CD4-positive, alpha-beta T cell treated with Interleukin-15 for 4 hours (primary cell): ENCODE data around the gene CACNA1D.

Experiments used
- DNase-seq: peaks from one replicate; pipeline ENCODE4 v3.0.0-alpha.2; 2020; ENCODE audit warnings: low spot score

The CACNA1D gene

GRCh38 chr3:53787016-53787415 is 292.6 kb downstream of the CACNA1D start:
- no peak for DNase-seq

GRCh38 chr3:53788038-53788437 is 293.6 kb downstream of the CACNA1D start:
- no peak for DNase-seq

GRCh38 chr3:53789459-53789858 is 295.0 kb downstream of the CACNA1D start:
- no peak for DNase-seq

DNA sequence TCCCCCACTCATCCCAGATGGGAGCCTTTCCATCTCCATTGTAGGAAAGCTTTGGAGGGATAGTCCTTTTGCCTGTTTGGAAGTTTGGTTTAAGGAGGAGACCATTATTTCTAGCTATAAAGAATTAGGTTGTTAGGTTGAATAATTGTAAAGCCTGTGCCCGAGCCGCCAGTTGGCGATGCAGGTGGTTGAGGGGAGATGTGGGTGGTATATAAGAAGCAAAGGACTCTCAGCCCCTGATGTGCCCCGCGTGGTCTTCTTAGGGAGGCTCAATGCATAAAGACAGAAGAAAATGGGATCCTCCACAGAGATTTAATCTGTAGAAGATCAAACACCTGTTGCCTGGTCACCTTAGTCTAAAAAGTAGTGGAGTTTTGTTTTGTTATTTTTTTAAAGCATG is 296.1 kb downstream of the CACNA1D start:
- no peak for DNase-seq

DNA sequence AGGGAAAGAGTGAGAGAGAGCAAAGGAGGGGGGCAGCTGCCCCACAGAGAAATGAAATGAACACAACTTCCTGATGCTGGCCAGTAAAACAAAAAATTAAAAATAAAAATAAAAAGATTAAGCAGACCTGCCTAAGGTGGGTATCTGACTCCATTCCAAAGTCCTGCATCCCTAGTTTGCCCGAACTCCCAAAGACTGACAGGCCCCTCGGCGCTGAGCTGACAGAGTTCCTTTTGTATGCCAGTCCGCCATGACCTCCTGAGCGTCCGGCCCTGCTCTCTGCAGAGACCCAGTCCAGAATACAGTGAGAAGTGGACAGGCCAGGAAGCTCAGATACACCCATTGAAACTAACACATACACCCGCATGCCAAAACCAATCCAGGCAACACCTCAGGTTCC is 296.9 kb downstream of the CACNA1D start:
- no peak for DNase-seq

DNA sequence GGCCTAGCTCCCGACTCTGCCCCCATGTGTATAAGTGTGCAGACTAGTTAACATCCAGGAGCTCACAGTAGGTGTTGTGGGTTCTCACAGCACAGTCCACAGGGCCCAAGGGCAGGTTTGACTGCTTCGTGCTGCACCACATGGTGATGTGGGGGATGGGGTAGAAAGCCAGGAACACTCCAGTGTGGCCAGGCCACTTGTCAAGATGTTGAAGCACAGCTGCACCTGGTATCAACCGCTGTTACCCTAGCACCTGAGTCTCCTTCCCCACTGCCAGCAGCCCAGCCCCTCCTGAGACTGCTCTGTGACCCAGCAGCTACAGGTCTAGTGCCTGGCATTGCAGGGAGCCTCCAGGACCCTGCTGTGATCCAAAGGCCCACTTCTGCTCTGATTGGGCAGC is 298.5 kb downstream of the CACNA1D start:
- DNase-seq = no peak

- DNase-seq = no peak
Observed at GRCh38 chr3:53794597-53794996, 300.2 kb downstream of the CACNA1D start.

- DNase-seq = no peak
Observed at GRCh38 chr3:53795176-53795575, 300.8 kb downstream of the CACNA1D start.

DNA sequence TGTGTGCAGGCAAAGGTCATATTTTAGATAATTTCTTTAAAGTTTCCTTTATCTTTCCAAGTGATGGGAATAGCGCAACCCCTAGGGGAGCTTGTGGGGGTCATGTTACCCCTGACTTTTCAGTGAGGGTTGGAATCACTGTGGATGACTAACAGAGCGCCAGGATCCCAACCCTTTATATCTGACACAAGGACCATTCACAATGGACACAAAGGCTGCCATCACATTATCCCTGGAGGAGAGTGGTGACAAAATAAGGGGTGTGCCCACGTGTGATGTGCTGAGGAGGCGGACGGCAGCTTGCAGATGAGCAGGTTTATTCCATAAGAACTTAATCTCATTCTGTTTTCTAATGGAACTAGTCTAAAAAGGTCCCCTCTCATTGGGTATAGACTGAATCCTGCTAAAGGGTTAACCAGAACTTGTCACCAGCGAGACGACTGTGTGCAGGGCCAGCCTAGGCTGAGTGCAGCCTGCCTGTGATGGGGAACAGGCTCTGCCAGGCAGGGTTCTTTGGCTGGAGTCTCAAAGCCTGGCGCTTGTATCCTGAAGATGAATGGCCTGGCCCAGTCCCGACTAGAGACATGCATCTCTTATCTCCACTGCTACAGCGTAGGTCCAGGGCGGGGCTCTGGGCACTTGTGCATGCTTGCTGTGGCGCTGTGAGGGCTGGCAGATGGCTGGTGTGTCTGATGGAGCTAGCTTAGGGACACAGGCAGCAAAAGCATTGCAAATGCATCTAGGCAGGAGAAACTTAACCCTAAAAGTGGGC is 301.6 kb downstream of the CACNA1D start:
- no peak for DNase-seq

DNA sequence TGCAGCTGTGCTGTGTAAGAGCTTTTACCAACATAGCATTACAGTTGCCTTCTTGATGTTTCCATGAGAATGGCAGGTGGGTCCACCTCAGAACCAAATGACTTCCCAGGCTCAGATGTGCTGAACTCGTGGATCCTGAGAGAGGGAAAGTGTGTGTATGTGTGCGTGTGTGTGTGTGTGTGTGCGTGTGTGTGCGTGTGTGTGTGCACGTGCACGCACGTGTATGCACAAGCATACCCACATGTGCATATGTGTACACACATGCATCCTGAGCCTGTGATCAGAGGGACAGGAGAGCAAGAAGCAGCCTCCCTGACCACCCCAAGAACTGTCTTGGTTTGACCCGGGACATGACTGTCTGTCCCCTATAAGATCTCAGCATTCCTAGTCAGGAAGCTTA is 303.7 kb downstream of the CACNA1D start:
- no peak for DNase-seq

GRCh38 chr3:53799338-53799865 is 305.0 kb downstream of the CACNA1D start:
- DNase-seq = no peak

GRCh38 chr3:53800041-53800906 is 305.9 kb downstream of the CACNA1D start:
- DNase-seq = no peak

DNA sequence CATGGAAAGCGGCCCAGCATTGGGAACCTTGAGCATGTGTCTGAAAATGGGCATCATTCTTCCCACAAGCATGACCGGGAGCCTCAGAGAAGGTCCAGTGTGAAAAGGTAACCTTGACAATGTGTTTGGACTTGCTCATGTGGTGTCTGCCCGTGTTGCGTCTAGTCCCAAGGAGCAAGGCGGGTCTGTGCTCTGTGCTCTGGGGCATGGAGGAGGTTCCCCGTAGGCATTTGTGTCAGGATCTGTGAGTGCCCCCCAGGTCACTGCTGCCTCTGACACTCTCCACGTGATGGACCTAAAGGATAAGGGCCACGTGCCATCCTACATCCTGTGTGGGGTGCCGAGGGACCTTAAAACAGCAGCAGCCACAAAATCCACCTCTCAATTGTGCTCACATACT is 306.9 kb downstream of the CACNA1D start:
- no peak for DNase-seq

DNA sequence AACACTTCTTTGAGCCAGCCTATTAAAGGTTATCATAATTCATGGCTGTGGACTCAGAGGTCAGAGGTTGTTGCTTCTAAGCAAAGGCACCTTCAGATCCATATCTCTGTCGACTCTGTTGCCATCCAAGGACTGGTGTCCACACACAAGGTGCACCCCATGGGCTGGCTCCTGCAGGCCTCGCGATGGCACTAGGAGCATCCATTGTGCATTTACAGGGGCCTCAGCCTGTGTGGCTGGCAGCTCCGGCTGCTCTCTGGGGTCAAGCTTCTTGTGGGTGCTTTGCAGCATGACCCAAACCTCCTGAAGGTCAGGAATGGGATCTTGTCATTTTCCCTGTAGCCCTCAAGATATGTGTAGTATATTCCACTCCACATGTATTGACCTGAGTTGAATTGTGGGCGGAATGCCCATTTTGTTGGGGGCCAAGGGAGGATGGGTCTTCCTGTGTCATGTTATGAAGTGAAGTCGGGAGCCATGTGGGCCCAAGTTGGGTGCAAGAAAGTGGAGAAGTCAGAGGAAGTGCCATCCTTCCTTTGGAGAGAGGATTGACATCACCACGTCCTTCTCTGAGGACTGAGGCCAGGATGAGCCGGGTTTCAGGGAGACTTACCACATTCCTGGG is 308.0 kb downstream of the CACNA1D start:
- no peak for DNase-seq

DNA sequence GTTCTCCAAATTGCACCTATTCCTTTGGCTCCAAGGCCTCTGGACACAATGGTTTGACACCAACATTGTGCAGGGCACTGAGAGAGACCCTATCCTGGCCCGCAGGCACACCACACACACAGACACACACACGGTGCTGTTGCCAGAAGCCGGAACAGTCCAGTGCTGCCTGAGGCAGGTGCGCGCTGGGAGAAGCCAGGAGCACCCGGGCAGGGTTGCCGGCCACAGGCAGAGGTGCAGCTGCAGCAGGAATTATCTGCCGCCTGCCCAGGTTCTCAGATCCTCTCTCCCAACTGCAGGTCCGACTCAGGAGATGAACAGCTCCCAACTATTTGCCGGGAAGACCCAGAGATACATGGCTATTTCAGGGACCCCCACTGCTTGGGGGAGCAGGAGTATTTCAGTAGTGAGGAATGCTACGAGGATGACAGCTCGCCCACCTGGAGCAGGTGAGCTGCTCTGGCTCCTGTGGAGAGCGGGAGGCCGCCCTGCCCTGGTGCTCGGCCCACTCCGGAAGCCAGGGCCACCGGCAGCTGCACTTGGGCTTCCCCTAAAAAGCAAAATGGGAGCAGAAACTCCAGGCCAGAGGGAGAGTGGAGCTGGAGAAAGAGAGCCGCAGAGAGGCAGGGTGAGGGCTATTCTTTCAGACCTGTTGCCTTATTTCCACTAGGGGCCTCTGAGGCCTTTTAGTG is 308.9 kb downstream of the CACNA1D start:
- no peak for DNase-seq

- no peak for DNase-seq
Observed at GRCh38 chr3:53803816-53804695, 309.6 kb downstream of the CACNA1D start.

DNA sequence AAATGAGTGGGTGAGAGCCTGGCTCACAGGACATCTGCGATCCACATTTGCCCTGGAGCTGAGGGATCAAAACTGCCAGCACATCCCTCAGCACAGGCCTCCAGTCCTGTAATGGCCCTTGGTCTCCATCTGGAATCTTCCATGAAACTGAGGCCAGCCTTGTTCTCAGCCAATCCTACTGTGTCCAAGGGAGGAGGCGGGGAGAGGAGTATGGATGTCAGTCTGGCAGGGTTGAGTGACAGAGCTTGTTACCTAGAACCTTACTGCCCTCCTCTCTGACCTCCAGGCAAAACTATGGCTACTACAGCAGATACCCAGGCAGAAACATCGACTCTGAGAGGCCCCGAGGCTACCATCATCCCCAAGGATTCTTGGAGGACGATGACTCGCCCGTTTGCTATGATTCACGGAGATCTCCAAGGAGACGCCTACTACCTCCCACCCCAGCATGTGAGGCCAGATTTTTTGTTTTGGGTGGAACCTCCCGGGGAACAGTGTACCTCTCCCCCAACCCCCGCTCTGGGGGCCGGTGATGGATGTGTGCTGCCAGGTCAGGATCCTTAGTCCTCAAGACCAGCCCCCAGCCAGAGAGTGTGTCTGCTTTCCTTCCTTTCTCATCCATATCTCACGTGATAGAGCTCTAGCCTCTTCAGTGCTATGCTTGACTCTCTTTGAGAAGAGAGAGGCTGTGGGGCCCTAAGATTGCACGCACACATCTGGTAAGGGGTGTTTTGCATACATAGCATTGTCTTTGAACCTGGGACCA is 310.5 kb downstream of the CACNA1D start:
- no peak for DNase-seq

GRCh38 chr3:53805463-53806159 is 311.2 kb downstream of the CACNA1D start:
- DNase-seq = no peak
